ENCODE data around the gene TYR.

Gene TYR

DNA sequence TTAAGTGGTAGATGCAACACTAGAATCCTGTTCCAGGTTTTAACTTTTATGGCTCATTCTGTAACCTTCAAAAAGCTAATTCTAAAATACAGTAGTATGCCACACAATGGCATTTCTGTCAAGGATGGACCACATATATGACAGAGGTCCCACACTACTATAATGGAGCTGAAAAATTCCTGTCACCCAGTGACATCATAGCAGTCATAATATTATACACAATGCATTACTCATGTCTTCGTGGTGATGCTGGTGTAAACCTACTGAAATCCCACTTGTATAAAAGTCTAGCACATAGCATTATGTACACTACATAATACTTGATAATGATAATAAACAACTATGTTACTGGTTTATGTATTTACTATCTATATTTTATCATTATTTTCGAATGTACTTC, 12.1 kb downstream of the TYR start:
- DNase-seq (ENCODE audit: low spot score) = no peak
- in situ Hi-C loops (cut with MboI; ENCODE audit: low sequenced_read_pairs, unreplicated experiment) = no loop called here
- TF ChIP-seq, protein P1, sequence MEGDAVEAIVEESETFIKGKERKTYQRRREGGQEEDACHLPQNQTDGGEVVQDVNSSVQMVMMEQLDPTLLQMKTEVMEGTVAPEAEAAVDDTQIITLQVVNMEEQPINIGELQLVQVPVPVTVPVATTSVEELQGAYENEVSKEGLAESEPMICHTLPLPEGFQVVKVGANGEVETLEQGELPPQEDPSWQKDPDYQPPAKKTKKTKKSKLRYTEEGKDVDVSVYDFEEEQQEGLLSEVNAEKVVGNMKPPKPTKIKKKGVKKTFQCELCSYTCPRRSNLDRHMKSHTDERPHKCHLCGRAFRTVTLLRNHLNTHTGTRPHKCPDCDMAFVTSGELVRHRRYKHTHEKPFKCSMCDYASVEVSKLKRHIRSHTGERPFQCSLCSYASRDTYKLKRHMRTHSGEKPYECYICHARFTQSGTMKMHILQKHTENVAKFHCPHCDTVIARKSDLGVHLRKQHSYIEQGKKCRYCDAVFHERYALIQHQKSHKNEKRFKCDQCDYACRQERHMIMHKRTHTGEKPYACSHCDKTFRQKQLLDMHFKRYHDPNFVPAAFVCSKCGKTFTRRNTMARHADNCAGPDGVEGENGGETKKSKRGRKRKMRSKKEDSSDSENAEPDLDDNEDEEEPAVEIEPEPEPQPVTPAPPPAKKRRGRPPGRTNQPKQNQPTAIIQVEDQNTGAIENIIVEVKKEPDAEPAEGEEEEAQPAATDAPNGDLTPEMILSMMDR (IDR thresholded peaks at IDR 0.05; ENCODE audit: borderline replicate concordance, control extremely low read depth, extremely low read depth, insufficient read depth, missing control alignments) = no peak

DNA sequence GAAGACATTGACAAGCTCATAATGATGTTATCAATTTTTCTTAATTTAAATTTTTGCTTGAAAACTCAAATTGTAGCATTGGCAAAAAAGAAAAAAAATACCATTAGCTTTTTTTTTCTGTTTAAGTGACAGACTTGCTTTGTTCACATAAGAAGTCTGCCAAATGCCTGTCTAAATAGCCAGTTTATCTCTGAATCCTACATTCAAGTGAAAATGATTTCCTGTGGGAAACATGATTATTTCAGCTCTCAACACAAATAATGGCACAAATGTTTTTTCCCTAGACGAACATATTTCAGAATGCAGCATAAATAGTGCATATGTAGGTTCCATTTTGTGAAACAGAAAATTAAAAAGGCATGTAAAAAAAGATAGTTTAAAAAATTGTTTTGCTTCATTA, 23.5 kb downstream of the TYR start:
- no peak for DNase-seq (ENCODE audit: low spot score)
- TF ChIP-seq, protein P1 (IDR thresholded peaks at IDR 0.05; ENCODE audit: borderline replicate concordance, control extremely low read depth, extremely low read depth, insufficient read depth, missing control alignments) = no peak
- in situ Hi-C loops (cut with MboI; ENCODE audit: low sequenced_read_pairs, unreplicated experiment) = no loop called here

DNA sequence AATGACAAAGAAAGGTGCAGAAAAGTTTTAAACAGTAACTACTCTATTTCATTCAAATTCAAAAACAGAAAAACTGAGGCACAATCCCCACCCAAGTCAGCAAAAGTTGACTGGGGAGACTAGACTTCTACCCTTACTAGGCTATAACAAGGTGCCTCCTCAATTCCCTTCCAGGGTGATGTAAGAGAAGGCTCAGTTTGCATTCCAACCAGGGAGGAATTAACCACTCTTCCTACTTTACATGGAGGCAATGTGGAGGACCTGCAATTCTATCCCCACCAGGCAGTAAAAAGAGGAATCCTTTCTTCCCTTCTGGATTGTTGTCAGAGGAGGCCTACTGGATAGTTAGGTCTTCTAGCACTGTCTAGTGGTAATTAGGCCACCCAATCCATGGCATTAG, 26.1 kb downstream of the TYR start:
- in situ Hi-C loops (cut with MboI; ENCODE audit: low sequenced_read_pairs, unreplicated experiment) = no loop called here
- TF ChIP-seq, protein P1 (IDR thresholded peaks at IDR 0.05; ENCODE audit: borderline replicate concordance, control extremely low read depth, extremely low read depth, insufficient read depth, missing control alignments) = no peak
- no peak for DNase-seq (ENCODE audit: low spot score)

DNA sequence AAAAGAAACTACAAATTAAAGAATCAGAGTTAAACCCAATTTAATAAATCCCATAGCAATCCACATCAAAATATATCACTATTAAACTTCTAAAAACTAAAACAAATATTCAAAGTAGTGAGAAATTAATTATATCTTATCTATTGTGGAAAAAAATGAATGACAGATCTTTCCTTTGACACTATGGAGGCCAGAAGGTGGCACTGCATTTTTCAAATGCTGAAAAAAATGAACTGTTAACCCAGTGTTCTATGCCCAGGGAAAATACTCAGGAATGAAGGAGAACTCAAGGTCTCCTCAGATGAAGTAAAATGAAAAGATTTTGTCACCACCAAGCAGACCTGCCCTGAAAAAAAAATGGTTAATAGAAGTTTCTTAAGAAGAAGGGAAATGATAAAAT, 27.7 kb downstream of the TYR start:
- in situ Hi-C loops (cut with MboI; ENCODE audit: low sequenced_read_pairs, unreplicated experiment) = no loop called here
- TF ChIP-seq, protein P1 (IDR thresholded peaks at IDR 0.05; ENCODE audit: borderline replicate concordance, control extremely low read depth, extremely low read depth, insufficient read depth, missing control alignments) = no peak
- no peak for DNase-seq (ENCODE audit: low spot score)

DNA sequence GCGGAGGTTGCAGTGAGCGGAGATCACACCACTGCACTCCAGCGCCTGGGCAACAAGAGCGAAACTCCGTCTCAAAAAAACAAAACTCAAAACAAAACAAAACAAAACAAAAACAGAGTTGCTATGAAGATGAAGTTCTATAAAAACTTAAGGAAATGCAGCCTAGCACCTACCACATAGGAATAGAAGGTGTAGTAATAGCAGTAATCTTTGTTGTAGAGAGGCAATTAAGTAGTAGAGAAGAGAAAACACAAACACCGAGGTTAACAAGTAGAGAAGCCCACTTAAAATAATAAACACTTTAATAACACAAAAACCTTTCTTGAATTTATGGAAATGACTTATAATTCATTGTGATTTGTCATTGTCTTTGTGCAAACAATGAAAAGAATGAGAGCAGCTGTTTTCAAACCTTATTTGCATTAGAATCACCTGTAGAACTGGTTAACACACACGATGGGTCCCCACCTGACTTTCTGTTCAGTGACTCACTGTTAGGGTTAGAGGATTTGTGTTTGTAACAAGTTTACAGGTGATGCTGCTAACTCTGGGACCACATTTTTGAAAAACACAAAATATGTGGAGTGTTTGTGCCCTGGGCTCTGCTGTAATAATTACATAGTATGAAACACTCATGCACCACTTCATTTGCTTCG, 43.1 kb downstream of the TYR start:
- DNase-seq (ENCODE audit: low spot score) = no peak
- in situ Hi-C loops (cut with MboI; ENCODE audit: low sequenced_read_pairs, unreplicated experiment) = no loop called here

DNA sequence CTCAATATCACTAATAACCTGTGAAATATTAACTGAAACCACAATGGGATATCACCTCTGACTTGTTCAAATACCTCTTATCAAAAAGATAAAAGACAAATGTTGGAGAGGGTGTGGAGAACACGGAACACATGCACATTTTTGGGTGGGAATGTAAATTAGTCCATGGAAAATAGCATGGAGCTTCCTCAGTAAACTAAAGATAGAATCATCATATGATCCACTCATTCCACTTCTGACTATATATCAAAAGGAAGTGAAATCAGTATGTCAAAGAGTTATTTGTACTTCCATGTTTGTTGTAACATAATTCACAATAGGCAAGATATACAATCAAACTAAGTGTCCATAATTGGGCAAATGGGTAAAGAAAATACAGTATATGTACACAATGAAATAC, 57.4 kb downstream of the TYR start:
- DNase-seq (ENCODE audit: low spot score) = no peak
- in situ Hi-C loops (cut with MboI; ENCODE audit: low sequenced_read_pairs, unreplicated experiment) = no loop called here
- TF ChIP-seq, protein P1 (IDR thresholded peaks at IDR 0.05; ENCODE audit: borderline replicate concordance, control extremely low read depth, extremely low read depth, insufficient read depth, missing control alignments) = no peak

More for the DNA sequence above, 43.1 kb downstream of the TYR start:
- TF ChIP-seq, protein P1 (IDR thresholded peaks at IDR 0.05; ENCODE audit: borderline replicate concordance, control extremely low read depth, extremely low read depth, insufficient read depth, missing control alignments) = no peak
